ENCODE measurements around the gene ALG2. TPM values are rescaled to one million over a fixed set of nuclear protein-coding genes. Genes with fewer than 3 reads are reported as not detected.
A peak's percentile ranks its signal among the peaks of the same experiment; 100 is the strongest.

Gene ALG2
- total RNA-seq, 1 donor from 2014 or later, result 52.4 TPM

DNA sequence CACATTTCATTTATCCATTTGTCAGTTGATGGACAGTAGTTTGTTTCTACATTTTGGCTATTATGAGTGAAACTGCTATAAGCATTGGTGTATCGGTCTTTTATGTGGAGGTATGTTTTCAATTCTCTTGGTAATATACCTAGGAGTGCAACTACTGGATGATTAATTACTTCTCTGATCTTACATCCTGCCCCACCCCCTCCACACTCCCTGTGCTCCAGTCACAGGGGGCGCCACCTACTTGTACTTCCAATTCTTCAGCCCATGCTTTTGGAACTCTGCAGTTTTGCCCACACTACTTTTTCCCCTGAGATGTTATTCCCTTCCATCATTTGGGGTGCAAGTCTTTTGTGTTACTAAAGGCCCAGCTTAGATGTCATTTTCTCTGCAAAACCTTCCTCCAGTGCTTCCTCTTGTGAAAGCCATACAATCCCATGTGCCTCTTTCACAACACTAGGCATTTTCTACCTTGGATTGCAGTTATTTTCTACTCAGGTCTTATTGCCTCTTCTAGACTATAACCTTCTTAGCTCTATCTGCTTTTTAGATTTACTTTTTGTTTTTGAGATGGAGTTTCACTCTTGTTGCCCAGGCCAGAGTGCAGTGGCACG lies 42.4 kb upstream of the ALG2 start:
- no peak for DNase-seq (ENCODE audit: low read depth)
- TF ChIP-seq, protein P1, sequence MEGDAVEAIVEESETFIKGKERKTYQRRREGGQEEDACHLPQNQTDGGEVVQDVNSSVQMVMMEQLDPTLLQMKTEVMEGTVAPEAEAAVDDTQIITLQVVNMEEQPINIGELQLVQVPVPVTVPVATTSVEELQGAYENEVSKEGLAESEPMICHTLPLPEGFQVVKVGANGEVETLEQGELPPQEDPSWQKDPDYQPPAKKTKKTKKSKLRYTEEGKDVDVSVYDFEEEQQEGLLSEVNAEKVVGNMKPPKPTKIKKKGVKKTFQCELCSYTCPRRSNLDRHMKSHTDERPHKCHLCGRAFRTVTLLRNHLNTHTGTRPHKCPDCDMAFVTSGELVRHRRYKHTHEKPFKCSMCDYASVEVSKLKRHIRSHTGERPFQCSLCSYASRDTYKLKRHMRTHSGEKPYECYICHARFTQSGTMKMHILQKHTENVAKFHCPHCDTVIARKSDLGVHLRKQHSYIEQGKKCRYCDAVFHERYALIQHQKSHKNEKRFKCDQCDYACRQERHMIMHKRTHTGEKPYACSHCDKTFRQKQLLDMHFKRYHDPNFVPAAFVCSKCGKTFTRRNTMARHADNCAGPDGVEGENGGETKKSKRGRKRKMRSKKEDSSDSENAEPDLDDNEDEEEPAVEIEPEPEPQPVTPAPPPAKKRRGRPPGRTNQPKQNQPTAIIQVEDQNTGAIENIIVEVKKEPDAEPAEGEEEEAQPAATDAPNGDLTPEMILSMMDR (IDR thresholded peaks at IDR 0.05; ENCODE audit: insufficient read depth, low read length, poor library complexity, severe bottlenecking), result peak; percentile 24
- H3K36me3 ChIP-seq (ENCODE audit: control insufficient read depth, insufficient read depth, low read length), result no peaks in the 10 kb centered on the region
- no peak overlapping the region for H3K4me3 ChIP-seq (ENCODE audit: low read depth, low read length)
- H3K27me3 ChIP-seq (ENCODE audit: control insufficient read depth, insufficient read depth, low read length), result no peaks in the 10 kb centered on the region

DNA sequence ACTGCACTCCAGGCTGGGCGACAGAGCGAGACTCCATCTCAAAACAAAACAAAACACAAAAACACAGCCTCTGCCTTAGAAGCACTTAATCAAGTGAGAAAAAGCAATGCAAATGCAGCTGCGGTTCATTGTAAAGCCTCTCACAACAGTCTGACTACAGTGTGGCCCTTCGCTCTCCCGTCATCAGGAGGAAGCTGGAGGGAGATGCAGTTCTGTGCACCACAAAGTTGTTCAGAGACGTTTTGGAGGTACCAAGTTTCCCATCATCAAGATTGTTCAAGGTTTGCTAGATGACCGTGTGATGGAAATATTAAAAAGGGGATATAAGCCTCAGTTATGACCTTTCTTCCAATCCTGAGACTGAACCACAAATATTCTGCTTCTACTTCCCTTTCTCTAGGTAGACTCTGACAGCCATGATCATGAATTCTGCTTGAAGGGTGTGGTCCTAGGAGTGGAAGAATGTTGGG lies 41.2 kb upstream of the ALG2 start:
- Histone ChIP-seq H3K4me3 (ENCODE audit: low read depth, low read length) (no peak overlapping the region), H3K36me3 (ENCODE audit: control insufficient read depth, insufficient read depth, low read length) (no peaks in the 10 kb centered on the region), H3K27me3 (ENCODE audit: control insufficient read depth, insufficient read depth, low read length) (no peaks in the 10 kb centered on the region)
- DNase-seq (ENCODE audit: low read depth), result no peak
- TF ChIP-seq, protein P1 (IDR thresholded peaks at IDR 0.05; ENCODE audit: insufficient read depth, low read length, poor library complexity, severe bottlenecking), result no peak

DNA sequence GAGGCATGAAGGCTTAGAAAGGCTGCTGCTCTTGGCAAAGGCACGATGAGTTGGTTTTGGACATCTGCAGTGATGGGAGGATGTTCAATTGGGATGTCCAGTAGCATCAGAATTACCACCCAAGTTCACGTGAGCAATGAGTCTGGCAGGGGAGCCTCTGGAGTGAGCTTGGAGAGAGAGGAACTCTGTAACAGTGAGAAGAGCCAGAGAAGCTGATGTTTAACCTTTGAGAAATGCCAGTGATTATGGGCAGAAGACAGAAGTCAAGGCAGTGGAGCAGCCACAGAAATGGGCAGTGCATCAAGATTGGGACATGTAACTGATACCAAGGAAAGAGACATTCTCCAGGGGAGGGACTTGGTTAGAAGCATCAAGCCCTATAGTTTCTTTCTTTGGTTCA lies 40.2 kb upstream of the ALG2 start:
- Histone ChIP-seq H3K4me3 (ENCODE audit: low read depth, low read length) (no peak overlapping the region), H3K27me3 (ENCODE audit: control insufficient read depth, insufficient read depth, low read length) (no peaks in the 10 kb centered on the region), H3K36me3 (ENCODE audit: control insufficient read depth, insufficient read depth, low read length) (no peaks in the 10 kb centered on the region)
- TF ChIP-seq, protein P1 (IDR thresholded peaks at IDR 0.05; ENCODE audit: insufficient read depth, low read length, poor library complexity, severe bottlenecking), result no peak
- DNase-seq (ENCODE audit: low read depth), result no peak

- TF ChIP-seq, protein P1 (IDR thresholded peaks at IDR 0.05; ENCODE audit: insufficient read depth, low read length, poor library complexity, severe bottlenecking), result no peak
- no peak for DNase-seq (ENCODE audit: low read depth)
- H3K36me3 ChIP-seq (ENCODE audit: control insufficient read depth, insufficient read depth, low read length), result no peaks in the 10 kb centered on the region
- H3K27me3 ChIP-seq (ENCODE audit: control insufficient read depth, insufficient read depth, low read length), result no peaks in the 10 kb centered on the region
- H3K4me3 ChIP-seq (ENCODE audit: low read depth, low read length), result no peak overlapping the region
Measured at GRCh38 chr9:99259231-99259918, 37.6 kb upstream of the ALG2 start.

- Histone ChIP-seq H3K36me3 (ENCODE audit: control insufficient read depth, insufficient read depth, low read length) (no peaks in the 10 kb centered on the region), H3K4me3 (ENCODE audit: low read depth, low read length) (no peak overlapping the region), H3K27me3 (ENCODE audit: control insufficient read depth, insufficient read depth, low read length) (no peaks in the 10 kb centered on the region)
- no peak for DNase-seq (ENCODE audit: low read depth)
- TF ChIP-seq, protein P1 (IDR thresholded peaks at IDR 0.05; ENCODE audit: insufficient read depth, low read length, poor library complexity, severe bottlenecking), result no peak
Measured at GRCh38 chr9:99257723-99258389, 36.1 kb upstream of the ALG2 start.
